Left ventricle myocardium inferior (tissue), 1 donor: ENCODE results near the gene HMCN2. TPM values are rescaled to one million over a fixed set of nuclear protein-coding genes. Genes with fewer than 3 reads are reported as not detected.
A peak's percentile ranks its signal among the peaks of the same experiment; 100 is the strongest.

Source experiments
- DNase-seq: peaks from one replicate; pipeline ENCODE4 v3.0.0-alpha.2; 2020
- H3K27ac ChIP-seq: fragments of 200-600 bp; replicated peaks from 2 replicates; pipeline ENCODE4 v1.8.0; 2021
- H3K27me3 ChIP-seq: fragments of 200-600 bp; 2 replicates; pipeline ENCODE4 v1.8.0; 2021; ENCODE audit warnings: low read depth
- H3K36me3 ChIP-seq: fragments of 200-600 bp; 2 replicates; pipeline ENCODE4 v1.8.0; 2021
- H3K4me1 ChIP-seq: fragments of 200-600 bp; 2 replicates; pipeline ENCODE4 v1.8.0; 2021
- H3K4me3 ChIP-seq: fragments of 200-600 bp; 2 replicates; pipeline ENCODE4 v1.8.0; 2021; ENCODE audit warnings: mild to moderate bottlenecking, moderate library complexity
- H3K9me3 ChIP-seq: fragments of 200-600 bp; replicated peaks from 2 replicates; pipeline ENCODE4 v1.8.0; 2021
- CTCF ChIP-seq: fragments of 200-600 bp; IDR thresholded peaks from 2 replicates; pipeline ENCODE4 v1.8.0; 2021; ENCODE audit warnings: antibody characterized with exemption, mild to moderate bottlenecking, borderline replicate concordance
- intact Hi-C: fragments of 100-400 bp; cut with micrococcal nuclease; formaldehyde crosslinking; loops from one replicate; pipeline ENCODE4 v1.11.0; 2022
- total RNA-seq: library from RNA; stranded (reverse); fragmentation: NEBNext Ultra II Directional; extraction: Animal tissue kit (Norgen Biotek cat#: 25700); gene quantifications from one replicate; pipeline ENCODE4 v1.2.1, GENCODE V29; 2021
- donor health status: DM: no; HTN: yes; CAD: no; lungs with severe emphysema.

The HMCN2 gene
- total RNA-seq, 1 donor from 2014 or later, result 5.5 TPM

GRCh38 chr9:130321539-130321938 lies 56.0 kb downstream of the HMCN2 start:
- no peaks in the 10 kb centered on the region for H3K9me3 ChIP-seq
- no peak for TF ChIP-seq CTCF
- no peaks in the 10 kb centered on the region for H3K36me3 ChIP-seq
- H3K27ac ChIP-seq, result no peak overlapping the region
- H3K4me3 ChIP-seq, result no peak overlapping the region
- intact Hi-C loops, result no loop called here
- peaks cover 11% of the 10 kb centered on the region for H3K4me1 ChIP-seq
- H3K27me3 ChIP-seq, result peaks cover 63% of the 10 kb centered on the region
- no peak for DNase-seq

- Histone ChIP-seq H3K9me3 (no peaks in the 10 kb centered on the region), H3K27me3 (peaks cover 80% of the 10 kb centered on the region), H3K27ac (no peak overlapping the region), H3K4me3 (no peak overlapping the region), H3K36me3 (no peaks in the 10 kb centered on the region), H3K4me1 (peaks cover 21% of the 10 kb centered on the region)
- intact Hi-C loops, result no loop called here
- TF ChIP-seq CTCF, result no peak
- no peak for DNase-seq
Observed at GRCh38 chr9:130323051-130323745, 57.6 kb downstream of the HMCN2 start.

GRCh38 chr9:130325921-130326320 lies 60.4 kb downstream of the HMCN2 start:
- intact Hi-C loops, result no loop called here
- Histone ChIP-seq H3K36me3 (no peaks in the 10 kb centered on the region), H3K27me3 (peaks cover 70% of the 10 kb centered on the region), H3K27ac (no peak overlapping the region), H3K4me3 (no peak overlapping the region), H3K9me3 (no peaks in the 10 kb centered on the region), H3K4me1 (peaks cover 34% of the 10 kb centered on the region)
- no peak for TF ChIP-seq CTCF
- DNase-seq, result no peak

GRCh38 chr9:130327070-130327780 lies 61.7 kb downstream of the HMCN2 start:
- Histone ChIP-seq H3K9me3 (no peaks in the 10 kb centered on the region), H3K36me3 (no peaks in the 10 kb centered on the region), H3K27ac (peak overlapping the region; percentile 72), H3K4me1 (peaks cover 44% of the 10 kb centered on the region), H3K4me3 (no peak overlapping the region), H3K27me3 (peaks cover 60% of the 10 kb centered on the region)
- TF ChIP-seq CTCF, result peak; percentile 27
- no peak for DNase-seq
- intact Hi-C loops, result no loop called here

GRCh38 chr9:130327781-130328348 lies 62.3 kb downstream of the HMCN2 start:
- no peak overlapping the region for H3K4me3 ChIP-seq
- H3K4me1 ChIP-seq, result peaks cover 44% of the 10 kb centered on the region
- no peak for TF ChIP-seq CTCF
- peak overlapping the region; percentile 72 for H3K27ac ChIP-seq
- peaks cover 60% of the 10 kb centered on the region for H3K27me3 ChIP-seq
- DNase-seq, result peak; percentile 55
- intact Hi-C loops, result no loop called here
- H3K36me3 ChIP-seq, result no peaks in the 10 kb centered on the region
- no peaks in the 10 kb centered on the region for H3K9me3 ChIP-seq
